HCT116 (cell line): Measurements from ENCODE around the gene TNFSF8. TPM values are rescaled to one million over a fixed set of nuclear protein-coding genes. Genes with fewer than 3 reads are reported as not detected.

ENCODE experiments used
- ATAC-seq: fragments of 200-7000 bp; cut with Tn5 transposase; 2 replicates; pipeline ENCODE4 v1.9.1; 2020; ENCODE audit warnings: mild to moderate bottlenecking, moderate library complexity
- BruUV-seq: library from RNA; stranded (reverse); fragments of 400-500 nt; replicated peaks from 2 replicates; lab custom pipeline; 2021; lab: Mats Ljungman, UMichigan
- CTCF ChIA-PET: fragments of 300-600 bp; sonication (Branson Sonifier 250); formaldehyde crosslinking; loops from one replicate; lab custom pipeline; 2021; ENCODE audit warnings: antibody characterized with exemption; lab: Charles Lee
- POLR2A ChIA-PET: fragments of 300-600, 350-600 bp; sonication (Branson Sonifier 250); formaldehyde crosslinking; loops from one replicate; lab custom pipeline; 2021; ENCODE audit warnings: antibody characterized with exemption; lab: Charles Lee
- RAD21 ChIA-PET, 2 experiments: fragments of 300-600 bp; sonication (Branson Sonifier 250); formaldehyde crosslinking; loops; one replicate each; lab custom pipeline; 2023; ENCODE audit warnings: low total read pairs in 2 of 2; ENCODE audit not compliant: uncharacterized antibody in 2 of 2, unreplicated experiment in 2 of 2, low non-redundant PET in 1 of 2; lab: Charles Lee
- DNase-seq: peaks from one replicate; pipeline ENCODE4 v3.0.0-alpha.2; 2010; ENCODE audit warnings: low read depth, low spot score
- H2AFZ ChIP-seq: fragments of 200-600 bp; shearing (Covaris generic), sonication (generic); 2 replicates; pipeline ENCODE4 v1.6.1; 2017; ENCODE audit warnings: low read depth, mixed run types, mixed read lengths, antibody characterized with exemption, low read length; ENCODE audit not compliant: poor library complexity, severe bottlenecking
- H3K27ac ChIP-seq: 2 replicates; pipeline ENCODE4 v1.5.1; 2012; ENCODE audit warnings: low read depth, low read length
- H3K27me3 ChIP-seq: fragments of 200-600 bp; sonication (generic); 2 replicates; pipeline ENCODE4 v1.6.1; 2016; ENCODE audit warnings: mixed run types, low read length, mixed read lengths; ENCODE audit not compliant: insufficient read depth
- H3K36me3 ChIP-seq, 2 experiments: fragments of 200-500 bp in 1 of 2; fragments of 200-600 bp in 1 of 2; sonication (Bioruptor generic) in 1 of 2; sonication (generic) in 1 of 2; 2 replicates each; pipeline versions ENCODE4 v1.5.1 to v1.6.1; 2014 to 2016; ENCODE audit warnings: low read length in 2 of 2, inconsistent platforms in 1 of 2, mixed read lengths in 1 of 2, mixed run types in 1 of 2; ENCODE audit not compliant: insufficient read depth in 2 of 2, control insufficient read depth in 1 of 2
- H3K4me1 ChIP-seq, 2 experiments: fragments of 200-600 bp in 1 of 2; sonication (generic) in 1 of 2; 2 replicates each; pipeline versions ENCODE4 v1.5.1 to v1.6.1; 2012 to 2017; ENCODE audit warnings: low read length in 2 of 2, inconsistent platforms in 1 of 2, mild to moderate bottlenecking in 1 of 2, mixed read lengths in 1 of 2, mixed run types in 1 of 2, moderate library complexity in 1 of 2; ENCODE audit not compliant: insufficient read depth in 2 of 2, control insufficient read depth in 1 of 2
- H3K4me2 ChIP-seq: fragments of 200-600 bp; sonication (generic); 2 replicates; pipeline ENCODE4 v1.6.1; 2017; ENCODE audit warnings: mixed run types, low read length, mixed read lengths
- H3K4me3 ChIP-seq, 2 experiments: fragments of 200-600 bp in 1 of 2; sonication (generic) in 1 of 2; replicated peaks in 1 of 2; 2 replicates each; pipeline ENCODE4 v1.5.1; 2011 to 2016; ENCODE audit warnings: low read length in 2 of 2, control low read depth in 1 of 2, low read depth in 1 of 2, mild to moderate bottlenecking in 1 of 2, mixed read lengths in 1 of 2, mixed run types in 1 of 2
- H3K79me2 ChIP-seq: fragments of 200-600 bp; sonication (generic); 2 replicates; pipeline ENCODE4 v1.6.1; 2017; ENCODE audit warnings: mild to moderate bottlenecking, mixed run types, low read length, moderate library complexity, mixed read lengths; ENCODE audit not compliant: insufficient read depth
- H3K9ac ChIP-seq: fragments of 200-600 bp; sonication (generic); 2 replicates; pipeline ENCODE4 v1.6.1; 2016; ENCODE audit warnings: low read length, mixed read lengths
- H3K9me2 ChIP-seq: fragments of 200-600 bp; sonication (generic), shearing (Covaris generic); 2 replicates; pipeline ENCODE4 v1.6.1; 2017; ENCODE audit warnings: mixed run types, mild to moderate bottlenecking, moderate library complexity; ENCODE audit not compliant: insufficient read depth
- H3K9me3 ChIP-seq, 2 experiments: fragments of 200-500 bp in 1 of 2; fragments of 200-600 bp in 1 of 2; sonication (Bioruptor generic) in 1 of 2; sonication (generic) in 1 of 2; 2 replicates each; pipeline ENCODE4 v1.6.1; 2014 to 2017; ENCODE audit warnings: low read length in 2 of 2, mixed read lengths in 2 of 2, inconsistent platforms in 1 of 2, low read depth in 1 of 2, mild to moderate bottlenecking in 1 of 2, mixed run types in 1 of 2, moderate library complexity in 1 of 2; ENCODE audit not compliant: control insufficient read depth in 1 of 2, insufficient read depth in 1 of 2
- H4K20me1 ChIP-seq: fragments of 200-600 bp; sonication (generic), shearing (Covaris generic); 2 replicates; pipeline ENCODE4 v1.6.1; 2017; ENCODE audit warnings: mixed run types, mild to moderate bottlenecking, moderate library complexity; ENCODE audit not compliant: insufficient read depth
- CBX3 ChIP-seq: IDR thresholded peaks from 2 replicates; pipeline ENCODE4 v1.6.1; 2012; ENCODE audit warnings: low read depth
- CEBPB ChIP-seq: IDR thresholded peaks from 2 replicates; pipeline ENCODE4 v1.6.1; 2012; ENCODE audit warnings: low read depth
- CTCF ChIP-seq, 3 experiments: fragments of 200-600 bp in 1 of 3; sonication (generic) in 1 of 3; IDR thresholded peaks in 2 of 3; conservative IDR thresholded peaks in 1 of 3; 2 replicates each; pipeline ENCODE4 v1.5.1; 2012 to 2017; ENCODE audit warnings: low read depth in 2 of 3, low read length in 2 of 3, antibody characterized with exemption in 1 of 3, borderline replicate concordance in 1 of 3, control low read depth in 1 of 3, mild to moderate bottlenecking in 1 of 3, mixed read lengths in 1 of 3, mixed run types in 1 of 3, moderate library complexity in 1 of 3; ENCODE audit not compliant: insufficient read depth in 1 of 3
- EZH2phosphoT487 ChIP-seq: fragments of 200-600 bp; IDR thresholded peaks from 2 replicates; pipeline ENCODE4 v1.6.1; 2018; ENCODE audit warnings: antibody characterized with exemption, borderline replicate concordance
- FOSL1 ChIP-seq: IDR thresholded peaks from 2 replicates; pipeline ENCODE4 v1.6.1; 2012; ENCODE audit warnings: low read depth
- POLR2A ChIP-seq: IDR thresholded peaks from 2 replicates; pipeline ENCODE4 v1.7.0; 2011; ENCODE audit warnings: borderline replicate concordance; ENCODE audit not compliant: insufficient read depth, insufficient read length; ENCODE audit errors: extremely low read depth
- POLR2AphosphoS5 ChIP-seq: IDR thresholded peaks from 2 replicates; pipeline ENCODE4 v1.6.1; 2011; ENCODE audit warnings: mild to moderate bottlenecking, low read depth, low read length, moderate library complexity
- RAD21 ChIP-seq: IDR thresholded peaks from 2 replicates; pipeline ENCODE4 v1.6.1; 2012; ENCODE audit warnings: low read depth, mild to moderate bottlenecking
- SIN3A ChIP-seq: IDR thresholded peaks from 2 replicates; pipeline ENCODE4 v1.6.1; 2012; ENCODE audit warnings: low read depth
- YY1 ChIP-seq: IDR thresholded peaks from 2 replicates; pipeline ENCODE4 v1.6.1; 2011; ENCODE audit warnings: low read length, low read depth, moderate library complexity, mild to moderate bottlenecking; ENCODE audit not compliant: insufficient replicate concordance; ENCODE audit errors: extremely low read depth
- ZBTB33 ChIP-seq: IDR thresholded peaks from 2 replicates; pipeline ENCODE4 v1.6.1; 2011; ENCODE audit warnings: mild to moderate bottlenecking, low read length, moderate library complexity; ENCODE audit not compliant: insufficient replicate concordance; ENCODE audit errors: extremely low read depth
- ZFX ChIP-seq: fragments of 450-650 bp; IDR thresholded peaks from 2 replicates; pipeline ENCODE4 v1.6.1; 2017
- intact Hi-C: fragments of 100-400 bp; cut with micrococcal nuclease; formaldehyde crosslinking; loops from 2 replicates; pipeline ENCODE4 v1.10.0; 2022
- total RNA-seq: library from RNA; stranded (reverse); gene quantifications from one replicate; pipeline ENCODE4 v1.2.1, GENCODE V29; 2021; ENCODE audit not compliant: unreplicated experiment

TNFSF8 gene
- total RNA-seq, 1 experiment from 2014 or later = not detected

GRCh38 chr9:114921171-114921570 lies 9.2 kb downstream of the TNFSF8 start:
- ATAC-seq = no peak
- Histone ChIP-seq H3K9me3 (no peaks in the 10 kb centered on the region), H3K36me3 (no peaks in the 10 kb centered on the region), H4K20me1 (no peaks in the 10 kb centered on the region), H3K4me1 (no peaks in the 10 kb centered on the region), H3K79me2 (no peaks in the 10 kb centered on the region), H3K27ac (no peak overlapping the region), H3K4me3 (no peak overlapping the region), H2AFZ (no peak overlapping the region), H3K27me3 (peaks cover 26% of the 10 kb centered on the region; the same call in 1 of the 2 replicates), H3K9ac (no peak overlapping the region), H3K9me2 (no peaks in the 10 kb centered on the region), H3K4me2 (no peak overlapping the region)
- ChIA-PET POLR2A (no interaction called here), RAD21 (no interaction called here), CTCF (interaction anchor here (1.7 kb wide), 1 partner anchor 10 kb away, joined by 5 read pairs; no protein-coding TSS in a partner anchor)
- DNase-seq = no peak
- no peak for TF ChIP-seq YY1
- no peak for TF ChIP-seq FOSL1
- no peak for TF ChIP-seq SIN3A
- no peak for TF ChIP-seq RAD21
- no peak for TF ChIP-seq CEBPB
- no peak for TF ChIP-seq POLR2A
- TF ChIP-seq EZH2phosphoT487 = no peak
- TF ChIP-seq CBX3 = no peak
- no peak for TF ChIP-seq POLR2AphosphoS5
- TF ChIP-seq ZBTB33 = no peak
- no peak for TF ChIP-seq CTCF (IDR thresholded peaks at IDR 0.05 in 2 of 3, conservative IDR thresholded peaks at IDR 0.05 in 1 of 3; ENCODE audit: borderline replicate concordance in 1 of 3, insufficient read depth in 1 of 3, low read depth in 2 of 3, low read length in 2 of 3)
- no peak for TF ChIP-seq ZFX
- BruUV-seq = no TSS peak
- intact Hi-C loops = no loop called here
